Breast epithelium (tissue), 3 donors: Measurements from ENCODE around the gene ADRA1B.

ENCODE experiments used
- POLR2A ChIP-seq: fragments of 450-650 bp; IDR thresholded peaks from one replicate; pipeline ENCODE4 v1.6.1; 2016; ENCODE audit warnings: antibody characterized with exemption, mild to moderate bottlenecking, moderate library complexity
- TF ChIP-seq, protein P1 (sequence below), 3 donors: fragments of 450-650 bp; IDR thresholded peaks; one replicate each; pipeline ENCODE4 v1.5.1; 2016 to 2017; ENCODE audit warnings: antibody characterized with exemption in 3 of 3, mild to moderate bottlenecking in 3 of 3, moderate library complexity in 3 of 3

DNA sequence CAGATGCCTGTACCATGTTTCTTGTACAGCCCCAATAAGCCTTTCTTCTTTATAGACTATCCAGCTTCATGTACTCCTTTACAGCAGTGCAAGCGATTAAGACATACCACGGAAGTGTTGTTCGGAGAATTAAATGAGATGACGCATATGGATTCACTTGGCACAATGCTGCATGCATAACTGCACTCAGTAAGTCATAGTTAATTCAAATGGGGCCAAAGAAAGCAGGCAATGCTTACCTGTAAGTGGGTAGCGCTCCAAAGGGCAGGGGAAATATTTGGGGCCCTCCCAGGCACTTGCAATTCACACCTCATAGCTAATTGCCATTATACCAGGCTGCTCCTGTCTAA lies 7.7 kb upstream of the ADRA1B start:
- TF ChIP-seq POLR2A, result no peak
- TF ChIP-seq, protein P1, sequence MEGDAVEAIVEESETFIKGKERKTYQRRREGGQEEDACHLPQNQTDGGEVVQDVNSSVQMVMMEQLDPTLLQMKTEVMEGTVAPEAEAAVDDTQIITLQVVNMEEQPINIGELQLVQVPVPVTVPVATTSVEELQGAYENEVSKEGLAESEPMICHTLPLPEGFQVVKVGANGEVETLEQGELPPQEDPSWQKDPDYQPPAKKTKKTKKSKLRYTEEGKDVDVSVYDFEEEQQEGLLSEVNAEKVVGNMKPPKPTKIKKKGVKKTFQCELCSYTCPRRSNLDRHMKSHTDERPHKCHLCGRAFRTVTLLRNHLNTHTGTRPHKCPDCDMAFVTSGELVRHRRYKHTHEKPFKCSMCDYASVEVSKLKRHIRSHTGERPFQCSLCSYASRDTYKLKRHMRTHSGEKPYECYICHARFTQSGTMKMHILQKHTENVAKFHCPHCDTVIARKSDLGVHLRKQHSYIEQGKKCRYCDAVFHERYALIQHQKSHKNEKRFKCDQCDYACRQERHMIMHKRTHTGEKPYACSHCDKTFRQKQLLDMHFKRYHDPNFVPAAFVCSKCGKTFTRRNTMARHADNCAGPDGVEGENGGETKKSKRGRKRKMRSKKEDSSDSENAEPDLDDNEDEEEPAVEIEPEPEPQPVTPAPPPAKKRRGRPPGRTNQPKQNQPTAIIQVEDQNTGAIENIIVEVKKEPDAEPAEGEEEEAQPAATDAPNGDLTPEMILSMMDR (IDR thresholded peaks at IDR 0.05), result no peak
